HTR-8/SVneo (cell line): Measurements from ENCODE around the gene CHST15.
"Not testable (repeated sequence)": the region's sequence is repeated elsewhere in the genome, so short reads cannot be mapped to it uniquely, and the experiment has no call there.

Source experiments
- DNase-seq: peaks from one replicate; pipeline ENCODE4 v3.0.0; 2011; ENCODE audit warnings: low spot score, mixed read lengths; ENCODE audit not compliant: insufficient read length
- FAIRE-seq: peaks from 2 replicates; lab custom pipeline; 2011; peaks lifted over from hg19 to GRCh38; lab: Jason Lieb, UNC

Gene CHST15

DNA sequence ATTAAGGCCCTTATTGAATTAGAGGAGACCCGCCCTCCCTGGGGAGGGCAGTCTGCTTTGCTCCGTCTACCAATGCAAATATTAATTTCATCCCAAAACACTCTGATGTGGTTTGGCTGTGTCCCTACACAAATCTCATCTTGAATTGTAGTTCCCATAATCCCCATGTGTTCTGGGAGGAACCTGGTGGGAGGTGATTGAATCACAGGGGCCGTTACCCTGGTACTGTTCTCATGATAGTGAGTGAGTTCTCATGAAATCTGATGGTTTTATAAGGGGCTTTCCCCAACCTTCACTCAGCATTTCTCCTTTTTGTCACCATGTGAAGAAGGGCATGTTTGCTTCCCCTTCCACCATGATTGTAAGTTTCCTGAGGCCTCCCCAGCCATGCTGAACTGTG, 7.3 kb upstream of the CHST15 start:
- FAIRE-seq, DNase-seq: not testable (repeated sequence)

GRCh38 chr10:124100124-124100523, 6.7 kb upstream of the CHST15 start:
- FAIRE-seq (no peak), DNase-seq (no peak)

- DNase-seq: no peak
- no peak for FAIRE-seq
These were observed 6.2 kb upstream of the CHST15 start for GRCh38 chr10:124099604-124100003.

- DNase-seq (no peak), FAIRE-seq (no peak)
These were observed 5.2 kb upstream of the CHST15 start for GRCh38 chr10:124098575-124098974.

- DNase-seq (no peak), FAIRE-seq (no peak)
These were observed 4.5 kb upstream of the CHST15 start for GRCh38 chr10:124097883-124098282.

GRCh38 chr10:124096494-124096893, 3.1 kb upstream of the CHST15 start:
- FAIRE-seq (no peak), DNase-seq (no peak)

DNA sequence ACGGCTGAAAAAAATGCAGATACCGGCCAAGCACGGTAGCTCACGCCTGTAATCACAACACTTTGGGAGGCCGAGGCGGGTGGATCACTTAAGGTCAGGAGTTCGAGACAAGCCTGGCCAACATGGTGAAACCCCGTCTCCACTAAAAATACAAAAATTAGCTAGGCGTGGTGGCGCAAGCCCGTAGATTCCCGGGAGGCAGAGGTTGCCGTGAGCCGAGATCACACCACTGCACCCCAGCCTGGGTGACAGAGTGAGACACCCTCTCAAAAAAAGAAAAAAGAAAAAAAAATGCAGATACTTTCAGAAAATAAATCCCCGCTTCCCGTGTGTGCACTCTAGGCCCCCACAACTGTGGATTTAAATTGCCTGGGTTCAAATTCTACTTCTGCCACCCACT, 2.4 kb upstream of the CHST15 start:
- FAIRE-seq, DNase-seq: not testable (repeated sequence)

- no peak for DNase-seq
- no peak for FAIRE-seq
These were observed 1.7 kb upstream of the CHST15 start for GRCh38 chr10:124095096-124095495.

- no peak for DNase-seq
- FAIRE-seq: no peak
These were observed 1.0 kb upstream of the CHST15 start for GRCh38 chr10:124094419-124094785.

DNA sequence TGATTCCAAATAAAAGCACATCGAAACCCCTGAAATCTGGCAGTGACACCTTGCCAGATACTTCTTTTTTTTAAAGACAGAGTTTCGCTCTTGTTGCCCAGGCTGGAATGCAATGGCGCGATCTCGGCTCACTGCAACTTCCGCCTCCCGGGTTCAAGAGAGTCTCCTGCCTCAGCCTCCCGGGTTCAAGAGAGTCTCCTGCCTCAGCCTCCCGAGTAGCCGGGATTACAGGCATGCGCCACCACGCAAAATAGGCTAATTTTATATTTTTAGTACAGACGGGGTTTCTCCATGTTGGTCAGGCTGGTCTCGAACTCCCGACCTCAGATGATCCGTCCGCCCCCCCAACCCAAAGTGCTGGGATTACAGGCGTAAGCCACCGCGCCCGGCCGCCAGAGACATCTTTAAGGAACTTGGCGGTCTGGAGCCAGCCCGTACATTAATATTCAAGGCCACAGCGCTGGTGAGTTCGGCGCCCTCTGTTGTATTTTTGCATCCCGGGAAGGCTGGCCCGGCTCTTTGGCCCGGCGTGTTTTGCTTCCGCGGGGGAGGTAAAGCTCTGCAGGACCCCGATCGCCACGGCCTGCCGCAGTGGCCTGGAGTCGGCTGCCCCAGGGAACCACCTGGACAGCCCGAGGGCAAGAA, 498 bp upstream of the CHST15 start:
- DNase-seq: peak; percentile 15

DNA sequence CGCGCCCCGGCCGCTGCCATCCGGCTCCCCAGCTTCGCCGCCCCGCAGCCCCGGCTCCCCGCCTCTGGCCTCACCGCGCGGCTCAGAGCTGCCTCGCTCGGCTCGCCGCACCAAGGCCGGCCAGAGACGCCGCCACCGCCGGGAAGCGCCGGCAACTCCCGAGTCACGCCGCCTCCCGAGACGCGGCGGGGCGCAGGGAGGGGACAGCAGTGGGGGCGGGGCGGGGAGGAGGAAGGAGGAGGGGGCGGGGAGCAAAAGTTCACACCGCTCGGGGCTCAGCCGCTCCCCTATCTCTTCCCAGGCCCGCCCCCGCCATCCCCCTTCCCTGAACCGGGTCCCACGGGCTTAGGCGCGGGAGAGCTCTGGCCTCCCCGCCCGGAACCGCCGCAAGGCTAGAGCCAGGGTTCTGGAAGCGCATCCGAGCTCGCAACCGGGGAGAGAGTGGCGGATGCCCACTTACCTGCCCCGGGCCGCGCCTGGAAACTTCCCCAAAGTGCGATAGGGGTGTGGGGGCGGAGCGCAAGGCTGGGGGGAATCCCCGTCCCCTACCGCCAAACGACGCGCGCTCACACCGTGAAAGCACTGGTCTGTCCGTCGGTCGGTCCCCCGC, 1.0 kb downstream of the CHST15 start:
- DNase-seq (peak; percentile 10), FAIRE-seq (no peak)

More for the DNA sequence above, 498 bp upstream of the CHST15 start:
- FAIRE-seq: not testable (repeated sequence)

GRCh38 chr10:124091646-124092249, 1.6 kb downstream of the CHST15 start:
- no peak for FAIRE-seq
- no peak for DNase-seq

- no peak for DNase-seq
- no peak for FAIRE-seq
These were observed 2.7 kb downstream of the CHST15 start for GRCh38 chr10:124090601-124091209.

DNA sequence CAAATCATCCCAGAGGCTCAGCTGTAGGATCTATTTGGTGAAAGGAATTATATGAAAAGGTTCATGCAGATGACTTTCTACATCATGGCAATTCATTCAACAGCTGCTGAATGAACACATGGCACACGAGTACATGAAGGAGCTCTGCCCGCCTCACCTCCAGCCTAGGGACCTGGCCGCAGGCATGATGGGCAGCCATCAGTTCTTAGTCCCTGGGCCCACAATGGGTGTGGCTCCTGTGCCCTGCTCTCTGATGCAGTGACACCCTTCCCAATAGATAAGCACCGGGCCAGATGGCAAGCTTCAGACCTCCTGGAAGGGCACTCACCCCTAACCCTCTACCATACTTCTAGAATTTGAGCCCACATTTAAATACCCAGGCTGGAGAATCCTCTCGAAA, 3.5 kb downstream of the CHST15 start:
- no peak for DNase-seq
- FAIRE-seq: no peak

- DNase-seq: no peak
- FAIRE-seq: no peak
These were observed 4.5 kb downstream of the CHST15 start for GRCh38 chr10:124088915-124089314.

- no peak for FAIRE-seq
- DNase-seq: no peak
These were observed 5.4 kb downstream of the CHST15 start for GRCh38 chr10:124087672-124088634.

DNA sequence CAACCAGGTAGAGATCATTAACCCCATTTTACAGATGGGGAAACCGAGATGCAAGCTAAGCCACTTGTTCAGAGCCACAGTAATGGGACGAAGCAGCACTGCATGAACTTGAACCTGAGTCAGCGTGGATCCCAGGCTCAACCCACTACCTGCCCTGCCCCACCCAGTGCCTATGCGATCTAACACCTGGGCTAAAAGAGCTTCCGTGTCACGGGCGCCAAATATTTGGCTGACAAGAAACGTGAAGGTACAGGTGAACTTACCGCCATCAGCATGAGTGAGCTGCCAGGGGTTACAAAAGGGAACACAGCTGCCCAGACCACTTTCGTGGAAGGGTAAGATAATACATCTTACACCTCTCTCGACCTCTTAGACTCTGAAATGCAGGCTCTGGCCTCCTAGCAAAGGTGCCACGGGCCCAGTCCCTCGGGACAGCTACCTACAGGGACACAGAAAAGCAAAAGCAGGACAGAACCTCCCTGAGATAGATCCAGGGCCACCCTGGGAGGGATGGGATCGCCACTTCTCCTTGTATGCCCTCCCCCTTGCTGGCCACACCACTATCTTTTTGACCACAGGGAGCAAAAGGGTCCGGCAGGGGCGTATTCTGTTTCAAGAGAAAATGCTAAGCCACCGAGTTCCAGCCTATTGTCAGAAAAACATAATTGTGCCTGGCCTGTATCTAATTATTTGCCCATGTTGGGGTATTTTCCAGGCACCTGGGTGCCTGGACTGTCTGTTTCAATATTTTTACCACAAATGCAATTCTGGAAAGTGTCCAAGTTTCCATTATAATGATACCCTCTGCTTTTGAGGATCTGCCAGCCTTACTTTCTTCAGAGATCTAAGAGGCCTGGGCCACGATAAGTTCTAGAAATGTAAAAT, 6.4 kb downstream of the CHST15 start:
- no peak for DNase-seq
- no peak for FAIRE-seq

- no peak for FAIRE-seq
These were observed 7.2 kb downstream of the CHST15 start for GRCh38 chr10:124086097-124086710.

DNA sequence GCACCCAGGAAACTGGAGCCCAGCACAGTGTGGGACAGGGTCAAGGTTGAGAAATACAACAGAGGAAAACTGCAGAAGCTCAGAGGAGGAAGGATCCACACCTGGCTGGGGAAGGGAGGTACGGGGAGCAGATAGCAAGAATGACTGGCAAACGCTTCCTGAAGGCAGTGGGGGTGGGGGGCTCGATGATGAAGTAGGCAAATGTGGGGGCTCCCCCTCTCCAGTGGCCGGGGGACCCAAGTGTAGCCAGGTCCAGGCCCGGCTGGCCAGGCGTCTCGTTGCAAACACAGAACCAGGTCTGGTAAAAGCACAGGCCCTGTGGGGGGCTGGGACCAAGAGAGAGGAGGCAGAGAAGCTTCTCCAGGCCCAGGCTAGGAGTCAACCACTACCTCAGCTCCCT, 7.7 kb downstream of the CHST15 start:
- DNase-seq (no peak), FAIRE-seq (no peak)

More at GRCh38 chr10:124086097-124086710, 7.2 kb downstream of the CHST15 start:
- DNase-seq: no peak
